H1 (cell line): ENCODE data around the gene PTMA. TPM values are rescaled to one million over a fixed set of nuclear protein-coding genes. Genes with fewer than 3 reads are reported as not detected.
A peak's percentile ranks its signal among the peaks of the same experiment; 100 is the strongest.
"Not testable (repeated sequence)": the region's sequence is repeated elsewhere in the genome, so short reads cannot be mapped to it uniquely, and the experiment has no call there.

Source experiments
- CTCF ChIA-PET: fragments of 300-600 bp; sonication (Branson Sonifier 250); formaldehyde crosslinking; loops from one replicate; lab custom pipeline; 2021; ENCODE audit not compliant: partially characterized antibody; lab: Charles Lee
- POLR2A ChIA-PET: fragments of 300-600 bp; sonication (Branson Sonifier 250); formaldehyde crosslinking; loops from one replicate; lab custom pipeline; 2021; ENCODE audit warnings: inconsistent platforms; ENCODE audit not compliant: partially characterized antibody; lab: Charles Lee
- DNase-seq, 2 experiments: peaks; one replicate each; pipeline versions ENCODE4 v3.0.0 to v3.0.0-alpha.2; 2010 to 2022; ENCODE audit warnings: low spot score in 2 of 2, low read depth in 1 of 2, mixed read lengths in 1 of 2
- FAIRE-seq: peaks from 2 replicates; lab custom pipeline; 2011; peaks lifted over from hg19 to GRCh38; lab: Jason Lieb, UNC
- H2AFZ ChIP-seq: 2 replicates; pipeline ENCODE4 v1.8.1; 2012; ENCODE audit warnings: low read length, inconsistent platforms
- H2AK5ac ChIP-seq: 2 replicates; pipeline ENCODE4 v1.6.1; 2013; ENCODE audit warnings: low read depth, low read length
- H2BK120ac ChIP-seq: replicated peaks from 2 replicates; pipeline ENCODE3; 2013; ENCODE audit warnings: low read depth, low read length, inconsistent platforms
- H2BK12ac ChIP-seq: 2 replicates; pipeline ENCODE4 v1.6.1; 2013; ENCODE audit warnings: low read depth, low read length
- H2BK15ac ChIP-seq: 2 replicates; pipeline ENCODE4 v1.6.1; 2013; ENCODE audit warnings: low read length
- H2BK20ac ChIP-seq: 2 replicates; pipeline ENCODE4 v1.6.1; 2013; ENCODE audit warnings: low read length
- H2BK5ac ChIP-seq: 2 replicates; pipeline ENCODE4 v1.6.1; 2013; ENCODE audit warnings: low read depth, low read length
- H3K14ac ChIP-seq: 2 replicates; pipeline ENCODE4 v1.6.1; 2013; ENCODE audit warnings: inconsistent platforms; ENCODE audit not compliant: insufficient read length
- H3K18ac ChIP-seq: 2 replicates; pipeline ENCODE4 v1.6.1; 2013; ENCODE audit warnings: low read length; ENCODE audit errors: extremely low read depth
- H3K23ac ChIP-seq: 2 replicates; pipeline ENCODE4 v1.6.1; 2013; ENCODE audit warnings: inconsistent platforms; ENCODE audit not compliant: insufficient read length
- H3K23me2 ChIP-seq: 2 replicates; pipeline ENCODE4 v1.6.1; 2013; ENCODE audit warnings: low read depth, low read length
- H3K27ac ChIP-seq: 2 replicates; pipeline ENCODE4 v1.6.1; 2011; ENCODE audit warnings: low read depth, low read length, inconsistent platforms
- H3K27me3 ChIP-seq, 4 experiments: replicated peaks in 1 of 4; 1 replicate in 1 of 4; 2 replicates in 3 of 4; pipeline versions ENCODE4 v1.6.1 to v1.8.1; 2011 to 2013; ENCODE audit warnings: low read length in 3 of 4, mild to moderate bottlenecking in 3 of 4, inconsistent platforms in 2 of 4, mixed read lengths in 2 of 4, moderate library complexity in 1 of 4; ENCODE audit not compliant: control insufficient read depth in 3 of 4, insufficient read depth in 3 of 4; ENCODE audit errors: extremely low read depth in 1 of 4
- H3K36me3 ChIP-seq, 4 experiments: 2 replicates each; pipeline versions ENCODE4 v1.6.1 to v1.8.1; 2011 to 2013; ENCODE audit warnings: mild to moderate bottlenecking in 4 of 4, low read length in 3 of 4, moderate library complexity in 2 of 4, control low read depth in 1 of 4, inconsistent platforms in 1 of 4; ENCODE audit not compliant: insufficient read depth in 4 of 4, control insufficient read depth in 2 of 4
- H3K4ac ChIP-seq: replicated peaks from 2 replicates; pipeline ENCODE3; 2013; ENCODE audit warnings: low read length, low read depth, mixed read lengths, inconsistent platforms; ENCODE audit not compliant: insufficient read length
- H3K4me1 ChIP-seq, 4 experiments: replicated peaks in 1 of 4; 1 replicate in 1 of 4; 2 replicates in 3 of 4; pipeline versions ENCODE4 v1.6.1 to v1.8.1; 2011 to 2013; ENCODE audit warnings: low read length in 3 of 4, inconsistent platforms in 2 of 4, mixed read lengths in 1 of 4; ENCODE audit not compliant: insufficient read depth in 4 of 4, control insufficient read depth in 3 of 4
- H3K4me2 ChIP-seq, 2 experiments: 2 replicates each; pipeline versions ENCODE4 v1.6.1 to v1.8.1; 2011 to 2013; ENCODE audit warnings: low read depth in 2 of 2, low read length in 2 of 2, control low read depth in 1 of 2, inconsistent platforms in 1 of 2, mild to moderate bottlenecking in 1 of 2; ENCODE audit not compliant: insufficient read depth in 1 of 2
- H3K4me3 ChIP-seq, 4 experiments: fragments of 200-600, 300-600 bp in 1 of 4; sonication (generic), shearing (Covaris generic), sonication (Bioruptor Twin) in 1 of 4; 2 replicates each; pipeline versions ENCODE4 v1.5.1 to v1.8.1; 2011 to 2016; ENCODE audit warnings: low read length in 4 of 4, low read depth in 3 of 4, control low read depth in 2 of 4, inconsistent platforms in 2 of 4, mild to moderate bottlenecking in 2 of 4, mixed read lengths in 1 of 4, moderate library complexity in 1 of 4; ENCODE audit not compliant: insufficient read depth in 2 of 4; ENCODE audit errors: extremely low read depth in 1 of 4
- H3K56ac ChIP-seq: replicated peaks from 2 replicates; pipeline ENCODE3; 2013; ENCODE audit warnings: low read depth, mild to moderate bottlenecking, mixed read lengths, low read length, inconsistent platforms; ENCODE audit not compliant: insufficient read length
- H3K79me1 ChIP-seq: 2 replicates; pipeline ENCODE4 v1.6.1; 2013; ENCODE audit warnings: low read depth, low read length, control low read depth
- H3K79me2 ChIP-seq, 2 experiments: 2 replicates each; pipeline versions ENCODE4 v1.6.1 to v1.8.1; 2012 to 2013; ENCODE audit warnings: low read length in 2 of 2, mild to moderate bottlenecking in 2 of 2, inconsistent platforms in 1 of 2; ENCODE audit not compliant: insufficient read depth in 2 of 2, control insufficient read depth in 1 of 2
- H3K9ac ChIP-seq, 4 experiments: replicated peaks in 1 of 4; 1 replicate in 1 of 4; 2 replicates in 3 of 4; pipeline versions ENCODE4 v1.6.1 to v1.8.1; 2011 to 2013; ENCODE audit warnings: low read depth in 3 of 4, low read length in 3 of 4, control low read depth in 2 of 4, mild to moderate bottlenecking in 2 of 4, moderate library complexity in 2 of 4, inconsistent platforms in 1 of 4; ENCODE audit errors: extremely low read depth in 1 of 4
- H3K9me3 ChIP-seq, 2 experiments: 2 replicates each; pipeline versions ENCODE4 v1.6.1 to v1.8.1; 2012 to 2013; ENCODE audit warnings: mild to moderate bottlenecking in 2 of 2, moderate library complexity in 2 of 2, control low read depth in 1 of 2, inconsistent platforms in 1 of 2, low read depth in 1 of 2, low read length in 1 of 2, mixed read lengths in 1 of 2; ENCODE audit not compliant: insufficient read depth in 2 of 2
- H4K20me1 ChIP-seq, 2 experiments: replicated peaks in 1 of 2; 2 replicates each; pipeline versions ENCODE3 to v1.8.1; 2011 to 2013; ENCODE audit warnings: inconsistent platforms in 2 of 2, low read length in 2 of 2, mild to moderate bottlenecking in 1 of 2; ENCODE audit not compliant: insufficient read depth in 2 of 2, control insufficient read depth in 1 of 2
- H4K5ac ChIP-seq: 2 replicates; pipeline ENCODE4 v1.6.1; 2013; ENCODE audit warnings: low read length, low read depth, mixed read lengths, inconsistent platforms; ENCODE audit not compliant: insufficient read length
- H4K8ac ChIP-seq: 2 replicates; pipeline ENCODE4 v1.8.0; 2013; ENCODE audit warnings: mild to moderate bottlenecking, moderate library complexity, low read length, inconsistent platforms; ENCODE audit not compliant: insufficient read depth; ENCODE audit errors: extremely low read depth
- H4K91ac ChIP-seq: replicated peaks from 2 replicates; pipeline ENCODE3; 2013; ENCODE audit warnings: low read length, mixed read lengths, inconsistent platforms; ENCODE audit not compliant: insufficient read length
- polyA plus RNA-seq, 7 experiments: library from polyadenylated mRNA; depleted of rRNA in 3 of 7; stranded (reverse) in 5 of 7; unstranded in 2 of 7; fragments of >200 nt in 5 of 7; fragments of 200-250 nt in 2 of 7; gene quantifications; 1 replicate in 5 of 7; 2 replicates in 1 of 7; 4 replicates in 1 of 7; pipeline versions ENCODE4 v1.2.1 to v1.2.3, GENCODE V29; 2011 to 2013; ENCODE audit warnings: missing spikeins in 2 of 7, mixed read lengths in 2 of 7
- total RNA-seq: library from RNA; stranded (reverse); fragmentation: NEBNext Ultra II Directional; extraction: Animal tissue kit (Norgen Biotek cat#: 25700); gene quantifications from 2 replicates; pipeline ENCODE4 v1.2.1, GENCODE V29; 2021

The PTMA gene
- total and polyA plus RNA-seq, 2 of the 8 experiments (the other 6 are each of a cell fraction or from before 2014, with no cell fraction given) = 683 to 2,680 TPM

GRCh38 chr2:231713406-231713729 lies 5.0 kb downstream of the PTMA start:
- H2BK12ac ChIP-seq, FAIRE-seq, H2BK120ac ChIP-seq, H3K4ac ChIP-seq, H3K4me3 ChIP-seq, H4K8ac ChIP-seq, DNase-seq, H4K5ac ChIP-seq, H2AFZ ChIP-seq, H2BK15ac ChIP-seq, H3K27me3 ChIP-seq, H3K18ac ChIP-seq, H3K23me2 ChIP-seq, H3K23ac ChIP-seq, H2AK5ac ChIP-seq, H3K79me1 ChIP-seq, H2BK20ac ChIP-seq, H2BK5ac ChIP-seq, H3K27ac ChIP-seq, H3K56ac ChIP-seq, H3K9me3 ChIP-seq, H3K9ac ChIP-seq, H4K91ac ChIP-seq, H3K14ac ChIP-seq: not testable (repeated sequence)
- Histone ChIP-seq H3K36me3 (peaks cover 14 to 43% (median 28%) of the 10 kb centered on the region in 4 experiments), H3K4me2 (peak overlapping the region in 1 of 2 experiments; percentile 30; a peak in 2 of 4 replicates), H4K20me1 (peaks cover 19 to 23% of the 10 kb centered on the region in 2 experiments), H3K4me1 (peaks cover 0 to 28% (median 19%) of the 10 kb centered on the region in 4 experiments; a peak in 6 of 7 replicates), H3K79me2 (peaks cover 38 to 47% of the 10 kb centered on the region in 2 experiments)
- POLR2A ChIA-PET = interaction anchor here (0.6 to 22.8 kb wide), 22 partner anchors 9 to 258 kb away, joined by 3 to 1080 read pairs (median 6); partner anchors contain the start of genes COPS7B and PTMA
- CTCF ChIA-PET = interaction anchor here (1.0 to 12.1 kb wide), 25 partner anchors 10 to 174 kb away, joined by 3 to 555 read pairs (median 12); partner anchors contain the start of gene COPS7B
